Mammary epithelial cell (primary cell): ENCODE data around the gene SMARCA2.

Source experiments
- EZH2 ChIP-seq: IDR thresholded peaks from 2 replicates; pipeline ENCODE4 v1.6.1; 2012; ENCODE audit warnings: low read length, inconsistent platforms, borderline replicate concordance
- TF ChIP-seq, protein P1 (sequence below), 2 donors: IDR thresholded peaks in 1 of 2; conservative IDR thresholded peaks in 1 of 2; 2 replicates each; pipeline ENCODE4 v1.5.1; 2011 to 2012; ENCODE audit warnings: inconsistent platforms in 2 of 2, low read length in 2 of 2, mild to moderate bottlenecking in 2 of 2, control low read depth in 1 of 2, low read depth in 1 of 2; ENCODE audit not compliant: insufficient read depth in 1 of 2; ENCODE audit errors: extremely low read depth in 1 of 2

DNA sequence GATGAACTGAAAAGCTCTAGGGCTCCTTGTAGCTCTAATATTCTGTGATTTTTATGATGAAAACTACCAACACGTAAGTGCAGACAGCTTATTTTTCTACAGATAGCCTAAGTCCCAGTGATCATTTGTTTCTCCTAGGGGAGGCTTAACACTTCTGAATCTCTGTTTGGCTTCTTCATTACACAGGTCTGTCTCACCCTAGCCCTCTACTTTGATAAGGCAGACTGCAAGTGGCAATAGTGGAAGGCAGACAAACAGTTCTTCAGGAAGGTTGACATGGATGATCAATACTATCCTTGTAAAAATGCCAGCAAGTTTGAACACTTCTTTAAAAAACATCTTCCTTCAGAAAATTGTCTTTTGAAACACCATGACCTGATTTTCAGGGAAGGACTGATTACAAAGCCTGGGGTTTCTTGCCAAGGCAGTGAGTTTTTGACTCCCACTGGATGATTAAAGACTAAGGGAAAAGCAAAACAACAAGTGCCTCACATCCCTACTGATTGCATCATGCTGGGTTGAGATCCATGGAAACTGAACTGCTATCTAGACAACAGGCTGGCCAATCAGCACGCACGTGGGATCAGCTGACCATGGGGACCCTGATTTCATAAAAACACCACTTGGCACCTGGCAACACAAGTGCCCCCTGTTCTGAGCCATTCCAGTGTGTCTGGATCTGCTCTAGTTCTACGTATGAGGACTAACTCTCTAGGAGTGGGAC lies 212.2 kb downstream of the SMARCA2 start:
- TF ChIP-seq EZH2: no peak
- TF ChIP-seq, protein P1, sequence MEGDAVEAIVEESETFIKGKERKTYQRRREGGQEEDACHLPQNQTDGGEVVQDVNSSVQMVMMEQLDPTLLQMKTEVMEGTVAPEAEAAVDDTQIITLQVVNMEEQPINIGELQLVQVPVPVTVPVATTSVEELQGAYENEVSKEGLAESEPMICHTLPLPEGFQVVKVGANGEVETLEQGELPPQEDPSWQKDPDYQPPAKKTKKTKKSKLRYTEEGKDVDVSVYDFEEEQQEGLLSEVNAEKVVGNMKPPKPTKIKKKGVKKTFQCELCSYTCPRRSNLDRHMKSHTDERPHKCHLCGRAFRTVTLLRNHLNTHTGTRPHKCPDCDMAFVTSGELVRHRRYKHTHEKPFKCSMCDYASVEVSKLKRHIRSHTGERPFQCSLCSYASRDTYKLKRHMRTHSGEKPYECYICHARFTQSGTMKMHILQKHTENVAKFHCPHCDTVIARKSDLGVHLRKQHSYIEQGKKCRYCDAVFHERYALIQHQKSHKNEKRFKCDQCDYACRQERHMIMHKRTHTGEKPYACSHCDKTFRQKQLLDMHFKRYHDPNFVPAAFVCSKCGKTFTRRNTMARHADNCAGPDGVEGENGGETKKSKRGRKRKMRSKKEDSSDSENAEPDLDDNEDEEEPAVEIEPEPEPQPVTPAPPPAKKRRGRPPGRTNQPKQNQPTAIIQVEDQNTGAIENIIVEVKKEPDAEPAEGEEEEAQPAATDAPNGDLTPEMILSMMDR (conservative IDR thresholded peaks at IDR 0.05 in 1 of 2, IDR thresholded peaks at IDR 0.05 in 1 of 2; ENCODE audit: extremely low read depth in 1 of 2, insufficient read depth in 1 of 2, low read depth in 1 of 2, low read length in 2 of 2): no peak
